ENCODE results near the gene FYN.
"Not testable (repeated sequence)": the region's sequence is repeated elsewhere in the genome, so short reads cannot be mapped to it uniquely, and the experiment has no call there.

Gene FYN

DNA sequence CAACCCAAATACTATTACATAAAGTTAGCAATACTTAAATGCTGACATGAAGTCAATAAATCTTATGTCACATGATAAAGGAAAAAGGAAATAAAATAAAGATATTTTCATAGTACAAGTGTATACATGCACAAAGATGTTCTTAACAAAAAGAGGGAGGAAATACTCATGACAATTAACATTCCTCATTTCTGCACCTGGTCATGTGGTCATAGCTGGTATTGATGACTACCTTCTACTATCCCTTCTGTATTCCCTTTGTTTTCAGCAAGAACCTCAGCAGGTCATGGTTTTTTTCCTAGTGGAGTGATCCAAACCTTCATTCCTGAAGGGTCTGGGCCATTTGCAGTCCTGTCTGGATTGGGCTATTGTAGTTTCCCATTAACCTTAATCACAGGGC is 43.5 kb upstream of the FYN start:
- Mint-ChIP-seq H3K36me3 (ENCODE audit: low read depth) (no peaks in the 10 kb centered on the region), H3K4me1 (peaks cover 15% of the 10 kb centered on the region), H3K9me3 (no peaks in the 10 kb centered on the region), H3K4me3 (no peak overlapping the region), H3K27ac (no peak overlapping the region), H3K27me3 (ENCODE audit: low read depth) (no peaks in the 10 kb centered on the region)
- no peak for TF ChIP-seq CTCF (IDR thresholded peaks at IDR 0.05; ENCODE audit: unreplicated experiment in 3 of 3)

DNA sequence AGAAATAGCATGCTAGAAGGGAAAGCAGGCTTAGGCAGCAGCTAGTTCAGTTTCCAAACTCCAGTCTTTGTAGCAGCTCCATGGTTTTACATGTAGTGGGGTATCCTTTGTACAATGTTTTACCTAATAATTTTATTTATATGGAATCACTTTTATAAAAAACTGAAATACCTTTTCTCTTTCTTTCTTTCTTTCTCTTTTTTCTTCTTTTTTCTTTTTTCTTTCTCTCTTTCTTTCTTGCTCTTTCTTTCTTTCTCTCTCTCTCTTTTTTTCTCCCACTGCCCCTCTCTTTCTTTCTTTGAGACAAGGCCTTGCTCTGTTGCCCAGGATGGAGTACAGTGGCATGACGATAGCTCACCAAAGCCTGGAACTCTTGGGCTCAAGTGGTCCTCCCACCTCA is 41.4 kb upstream of the FYN start:
- no peak for TF ChIP-seq CTCF (IDR thresholded peaks at IDR 0.05; ENCODE audit: unreplicated experiment in 3 of 3)
- no peaks in the 10 kb centered on the region for H3K27me3 Mint-ChIP-seq (ENCODE audit: low read depth)
- no peak overlapping the region for H3K4me3 Mint-ChIP-seq
- H3K36me3 Mint-ChIP-seq (ENCODE audit: low read depth), result no peaks in the 10 kb centered on the region
- no peaks in the 10 kb centered on the region for H3K9me3 Mint-ChIP-seq
- no peaks in the 10 kb centered on the region for H3K4me1 Mint-ChIP-seq
- no peak overlapping the region for H3K27ac Mint-ChIP-seq

- Mint-ChIP-seq H3K4me3 (no peak overlapping the region), H3K4me1 (peaks cover 4% of the 10 kb centered on the region)
- TF ChIP-seq CTCF (IDR thresholded peaks at IDR 0.05; ENCODE audit: unreplicated experiment in 3 of 3), result no peak
Measured at GRCh38 chr6:111912904-111913303, 39.7 kb upstream of the FYN start.

DNA sequence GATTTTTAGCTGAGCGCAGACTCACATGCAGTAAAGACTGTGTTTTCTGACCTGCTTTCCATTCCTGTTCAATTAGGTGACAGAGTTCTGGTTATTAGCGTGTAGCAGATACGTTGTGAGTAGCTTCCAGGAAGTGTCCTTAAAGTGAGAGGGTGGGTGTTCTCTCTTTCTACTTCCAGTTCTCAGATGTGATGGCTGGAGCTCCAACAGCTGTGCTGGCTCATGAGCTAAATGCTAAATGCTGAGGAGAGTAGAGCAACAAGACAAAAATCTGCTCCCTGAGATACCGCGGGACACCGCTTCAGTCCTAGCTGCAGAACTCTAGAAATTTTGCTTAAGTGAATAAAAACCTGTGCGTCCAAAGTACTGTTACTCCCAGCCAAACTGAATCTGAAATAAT is 38.2 kb upstream of the FYN start:
- Mint-ChIP-seq H3K27me3 (ENCODE audit: low read depth) (no peaks in the 10 kb centered on the region), H3K4me3 (no peak overlapping the region), H3K27ac (no peak overlapping the region), H3K36me3 (ENCODE audit: low read depth) (peaks cover 6% of the 10 kb centered on the region), H3K9me3 (peaks cover 8% of the 10 kb centered on the region), H3K4me1 (peaks cover 4% of the 10 kb centered on the region)
- TF ChIP-seq CTCF (IDR thresholded peaks at IDR 0.05; ENCODE audit: unreplicated experiment in 3 of 3), result no peak

More at GRCh38 chr6:111912904-111913303, 39.7 kb upstream of the FYN start:
- Mint-ChIP-seq H3K27ac (no peak overlapping the region), H3K9me3 (peaks cover 8% of the 10 kb centered on the region), H3K36me3 (ENCODE audit: low read depth) (peaks cover 6% of the 10 kb centered on the region), H3K27me3 (ENCODE audit: low read depth) (no peaks in the 10 kb centered on the region)

- peaks cover 6% of the 10 kb centered on the region for H3K36me3 Mint-ChIP-seq (ENCODE audit: low read depth)
- H3K4me3 Mint-ChIP-seq, result peak overlapping the region; percentile 42 to 51 (median 47)
- H3K27ac Mint-ChIP-seq, result peak overlapping the region in 1 of 3 experiments; percentile 78
- no peak for TF ChIP-seq CTCF (IDR thresholded peaks at IDR 0.05; ENCODE audit: unreplicated experiment in 3 of 3)
- peaks cover 4% of the 10 kb centered on the region for H3K4me1 Mint-ChIP-seq
- H3K9me3 Mint-ChIP-seq, result peaks cover 8% of the 10 kb centered on the region
- H3K27me3 Mint-ChIP-seq (ENCODE audit: low read depth), result no peaks in the 10 kb centered on the region
Measured at GRCh38 chr6:111909238-111909637, 36.0 kb upstream of the FYN start.

- H3K27me3 Mint-ChIP-seq (ENCODE audit: low read depth); H3K9me3 Mint-ChIP-seq; H3K27ac Mint-ChIP-seq; H3K4me1 Mint-ChIP-seq; H3K4me3 Mint-ChIP-seq; H3K36me3 Mint-ChIP-seq (ENCODE audit: low read depth): not testable (repeated sequence)
Measured at GRCh38 chr6:111908365-111908764, 35.1 kb upstream of the FYN start.

Data from nephron (organoid).